Measurements from ENCODE around the gene RRP1B. TPM values are rescaled to one million over a fixed set of nuclear protein-coding genes. Genes with fewer than 3 reads are reported as not detected.
A peak's percentile ranks its signal among the peaks of the same experiment; 100 is the strongest.

Gene RRP1B
- total and polyA plus RNA-seq, 4 donors, result 7.3 to 12.6 (median 8.4) TPM

- Histone ChIP-seq H3K9ac (ENCODE audit: low read depth in 1 of 2, low read length in 2 of 2) (no peak overlapping the region), H3K4me3 (ENCODE audit: low read depth in 1 of 3, low read length in 3 of 3) (no peak overlapping the region), H3K27ac (ENCODE audit: low read depth in 1 of 2, low read length in 2 of 2) (peak overlapping the region in 1 of 2 donors; percentile 12), H3K4me1 (ENCODE audit: control insufficient read depth in 4 of 4, insufficient read depth in 4 of 4, low read length in 3 of 4) (no peaks in the 10 kb centered on the region), H3K9me3 (ENCODE audit: control insufficient read depth in 4 of 4, low read length in 3 of 4) (no peaks in the 10 kb centered on the region), H3K36me3 (ENCODE audit: control insufficient read depth in 4 of 4, insufficient read depth in 3 of 4, low read depth in 1 of 4, low read length in 3 of 4) (no peaks in the 10 kb centered on the region), H3K27me3 (ENCODE audit: control insufficient read depth in 4 of 4, insufficient read depth in 4 of 4, low read length in 3 of 4) (no peaks in the 10 kb centered on the region)
- no peak for DNase-seq (ENCODE audit: low spot score)
- no peak for TF ChIP-seq MAX (IDR thresholded peaks at IDR 0.05)
- TF ChIP-seq HNF4A (conservative IDR thresholded peaks at IDR 0.05), result no peak
- TF ChIP-seq, protein P1, sequence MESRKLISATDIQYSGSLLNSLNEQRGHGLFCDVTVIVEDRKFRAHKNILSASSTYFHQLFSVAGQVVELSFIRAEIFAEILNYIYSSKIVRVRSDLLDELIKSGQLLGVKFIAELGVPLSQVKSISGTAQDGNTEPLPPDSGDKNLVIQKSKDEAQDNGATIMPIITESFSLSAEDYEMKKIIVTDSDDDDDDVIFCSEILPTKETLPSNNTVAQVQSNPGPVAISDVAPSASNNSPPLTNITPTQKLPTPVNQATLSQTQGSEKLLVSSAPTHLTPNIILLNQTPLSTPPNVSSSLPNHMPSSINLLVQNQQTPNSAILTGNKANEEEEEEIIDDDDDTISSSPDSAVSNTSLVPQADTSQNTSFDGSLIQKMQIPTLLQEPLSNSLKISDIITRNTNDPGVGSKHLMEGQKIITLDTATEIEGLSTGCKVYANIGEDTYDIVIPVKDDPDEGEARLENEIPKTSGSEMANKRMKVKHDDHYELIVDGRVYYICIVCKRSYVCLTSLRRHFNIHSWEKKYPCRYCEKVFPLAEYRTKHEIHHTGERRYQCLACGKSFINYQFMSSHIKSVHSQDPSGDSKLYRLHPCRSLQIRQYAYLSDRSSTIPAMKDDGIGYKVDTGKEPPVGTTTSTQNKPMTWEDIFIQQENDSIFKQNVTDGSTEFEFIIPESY (IDR thresholded peaks at IDR 0.05), result no peak
- peak; percentile 56 for TF ChIP-seq NR2F2 (IDR thresholded peaks at IDR 0.05)
- no peak for TF ChIP-seq GABPA (IDR thresholded peaks at IDR 0.05 in 1 of 2, conservative IDR thresholded peaks at IDR 0.05 in 1 of 2)
- TF ChIP-seq TAF1 (conservative IDR thresholded peaks at IDR 0.05), result no peak
- no peak for TF ChIP-seq YY1 (IDR thresholded peaks at IDR 0.05)
- TF ChIP-seq FOXA1 (IDR thresholded peaks at IDR 0.05), result no peak
- WGBS, result 68% methylated on average over 3 of the region's 3 CpGs
Observed at GRCh38 chr21:43626390-43626789, 33.0 kb upstream of the RRP1B start.

DNA sequence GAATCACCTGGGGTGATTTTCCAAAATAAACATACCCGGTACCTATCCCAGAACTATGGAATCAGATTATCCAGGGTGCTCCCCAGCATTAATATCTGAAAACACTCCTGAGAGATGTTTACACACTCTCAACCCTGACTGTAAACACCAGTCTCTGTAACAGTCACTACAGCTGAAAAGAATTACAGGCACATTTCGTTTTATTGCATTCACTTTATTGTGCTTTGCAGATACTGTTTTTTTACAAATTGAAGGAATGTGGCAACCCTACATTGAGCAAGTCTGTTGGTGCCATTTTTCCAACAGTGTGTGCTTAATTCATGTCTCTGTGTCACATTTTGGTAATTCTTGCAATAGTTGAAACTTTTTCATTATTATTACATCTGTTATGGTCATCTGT lies 31.8 kb upstream of the RRP1B start:
- Histone ChIP-seq H3K9me3 (ENCODE audit: control insufficient read depth in 4 of 4, low read length in 3 of 4) (no peaks in the 10 kb centered on the region), H3K27me3 (ENCODE audit: control insufficient read depth in 4 of 4, insufficient read depth in 4 of 4, low read length in 3 of 4) (no peaks in the 10 kb centered on the region), H3K4me3 (ENCODE audit: low read depth in 1 of 3, low read length in 3 of 3) (no peak overlapping the region), H3K9ac (ENCODE audit: low read depth in 1 of 2, low read length in 2 of 2) (no peak overlapping the region), H3K36me3 (ENCODE audit: control insufficient read depth in 4 of 4, insufficient read depth in 3 of 4, low read depth in 1 of 4, low read length in 3 of 4) (no peaks in the 10 kb centered on the region), H3K4me1 (ENCODE audit: control insufficient read depth in 4 of 4, insufficient read depth in 4 of 4, low read length in 3 of 4) (no peaks in the 10 kb centered on the region), H3K27ac (ENCODE audit: low read depth in 1 of 2, low read length in 2 of 2) (no peak overlapping the region)
- 82% methylated on average over 2 of the region's 2 CpGs for WGBS
- no peak for DNase-seq (ENCODE audit: low spot score)
- TF ChIP-seq MAX (IDR thresholded peaks at IDR 0.05) (no peak), TAF1 (conservative IDR thresholded peaks at IDR 0.05) (no peak), REST (IDR thresholded peaks at IDR 0.05) (no peak), CTCF (IDR thresholded peaks at IDR 0.05; ENCODE audit: low read depth, low read length, missing input control) (no peak), YY1 (IDR thresholded peaks at IDR 0.05) (no peak), JUND (IDR thresholded peaks at IDR 0.05) (no peak), FOXA1 (IDR thresholded peaks at IDR 0.05) (no peak), GABPA (IDR thresholded peaks at IDR 0.05 in 1 of 2, conservative IDR thresholded peaks at IDR 0.05 in 1 of 2) (no peak), RXRA (IDR thresholded peaks at IDR 0.05) (no peak), EGR1 (IDR thresholded peaks at IDR 0.05; ENCODE audit: low read depth in 2 of 2) (no peak), HNF4G (IDR thresholded peaks at IDR 0.05) (no peak), NR2F2 (IDR thresholded peaks at IDR 0.05) (no peak), HNF4A (conservative IDR thresholded peaks at IDR 0.05) (no peak), RAD21 (IDR thresholded peaks at IDR 0.05) (no peak), SP1 (IDR thresholded peaks at IDR 0.05) (no peak), FOXA2 (IDR thresholded peaks at IDR 0.05) (no peak)
- TF ChIP-seq, protein P2, sequence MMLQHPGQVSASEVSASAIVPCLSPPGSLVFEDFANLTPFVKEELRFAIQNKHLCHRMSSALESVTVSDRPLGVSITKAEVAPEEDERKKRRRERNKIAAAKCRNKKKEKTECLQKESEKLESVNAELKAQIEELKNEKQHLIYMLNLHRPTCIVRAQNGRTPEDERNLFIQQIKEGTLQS (IDR thresholded peaks at IDR 0.05), result no peak
- TF ChIP-seq, protein P1 (IDR thresholded peaks at IDR 0.05), result no peak

Measured in liver (tissue), 9 donors.